SK-N-SH (cell line): ENCODE data around the gene GRIA1. TPM values are rescaled to one million over a fixed set of nuclear protein-coding genes. Genes with fewer than 3 reads are reported as not detected.
A peak's percentile ranks its signal among the peaks of the same experiment; 100 is the strongest.

ENCODE experiments used
- CTCF ChIA-PET: fragments of 300-600, 350-600 bp; formaldehyde crosslinking; extraction: SDS; loops from one replicate; lab custom pipeline; 2021; lab: Yijun Ruan, JAX
- POLR2A ChIA-PET: fragments of 350-600 bp; sonication (Branson Sonifier 250); formaldehyde crosslinking; extraction: SDS; loops from one replicate; lab custom pipeline; 2020; ENCODE audit warnings: antibody characterized with exemption, inconsistent platforms; lab: Yijun Ruan, JAX
- DNase-seq: peaks from one replicate; pipeline ENCODE4 v3.0.0; 2012
- H2AFZ ChIP-seq: fragments of 200-600 bp; sonication (generic); 2 replicates; pipeline ENCODE4 v1.8.1; 2016; ENCODE audit warnings: antibody characterized with exemption, mild to moderate bottlenecking, low read depth
- H3F3A ChIP-seq: fragments of 200-600 bp; sonication (generic); replicated peaks from 2 replicates; pipeline ENCODE3; 2016; ENCODE audit warnings: antibody characterized with exemption, mild to moderate bottlenecking; ENCODE audit not compliant: insufficient read depth
- H3K27ac ChIP-seq, 2 experiments: fragments of 200-500 bp in 1 of 2; fragments of 200-600 bp in 1 of 2; sonication (Bioruptor generic) in 1 of 2; sonication (generic), shearing (Covaris generic) in 1 of 2; 2 replicates each; pipeline versions ENCODE4 v1.5.1 to v1.6.1; 2014 to 2016; ENCODE audit warnings: low read depth in 2 of 2, inconsistent platforms in 1 of 2, low read length in 1 of 2, mild to moderate bottlenecking in 1 of 2, mixed read lengths in 1 of 2
- H3K27me3 ChIP-seq: fragments of 200-600 bp; sonication (generic), shearing (Covaris generic); 2 replicates; pipeline ENCODE4 v1.6.1; 2016; ENCODE audit warnings: mixed run types; ENCODE audit not compliant: insufficient read depth
- H3K36me3 ChIP-seq, 2 experiments: fragments of 200-500 bp in 1 of 2; fragments of 200-600 bp in 1 of 2; sonication (Bioruptor generic) in 1 of 2; sonication (generic) in 1 of 2; replicated peaks in 1 of 2; 2 replicates each; pipeline versions ENCODE3 to v1.5.1; 2014 to 2016; ENCODE audit warnings: low read length in 1 of 2, mild to moderate bottlenecking in 1 of 2; ENCODE audit not compliant: insufficient read depth in 2 of 2, control insufficient read depth in 1 of 2
- H3K4me1 ChIP-seq, 2 experiments: fragments of 200-500 bp in 1 of 2; fragments of 200-600 bp in 1 of 2; sonication (Bioruptor generic) in 1 of 2; sonication (generic), shearing (Covaris generic) in 1 of 2; 2 replicates each; pipeline versions ENCODE4 v1.5.1 to v1.6.1; 2014 to 2016; ENCODE audit warnings: low read depth in 1 of 2, low read length in 1 of 2, mixed run types in 1 of 2; ENCODE audit not compliant: insufficient read depth in 2 of 2, control insufficient read depth in 1 of 2
- H3K4me2 ChIP-seq: fragments of 200-600 bp; sonication (generic), shearing (Covaris generic); 2 replicates; pipeline ENCODE4 v1.6.1; 2017; ENCODE audit warnings: mixed run types
- H3K4me3 ChIP-seq, 2 experiments: fragments of 200-500 bp in 1 of 2; fragments of 200-600 bp in 1 of 2; sonication (Bioruptor generic) in 1 of 2; sonication (generic), shearing (Covaris generic) in 1 of 2; 2 replicates each; pipeline versions ENCODE4 v1.5.1 to v1.8.1; 2014 to 2016; ENCODE audit warnings: low read depth in 2 of 2, inconsistent platforms in 1 of 2, low read length in 1 of 2, mild to moderate bottlenecking in 1 of 2, mixed read lengths in 1 of 2, moderate library complexity in 1 of 2
- H3K79me2 ChIP-seq: fragments of 200-600 bp; sonication (generic); 2 replicates; pipeline ENCODE4 v1.8.1; 2017; ENCODE audit warnings: mild to moderate bottlenecking; ENCODE audit not compliant: insufficient read depth
- H3K9ac ChIP-seq: fragments of 200-600 bp; sonication (generic); 2 replicates; pipeline ENCODE4 v1.6.1; 2017; ENCODE audit warnings: mixed run types
- H3K9me2 ChIP-seq: fragments of 200-600 bp; sonication (generic); 2 replicates; pipeline ENCODE4 v1.6.1; 2017; ENCODE audit warnings: mixed run types
- H3K9me3 ChIP-seq: fragments of 200-600 bp; sonication (generic); 2 replicates; pipeline ENCODE4 v1.6.1; 2017; ENCODE audit warnings: mixed run types, mild to moderate bottlenecking, moderate library complexity
- H4K20me1 ChIP-seq: fragments of 200-600 bp; sonication (generic); 2 replicates; pipeline ENCODE4 v1.6.1; 2017; ENCODE audit warnings: mild to moderate bottlenecking, mixed run types; ENCODE audit not compliant: insufficient read depth
- CTCF ChIP-seq: fragments of 200-600 bp; sonication (generic); IDR thresholded peaks from 2 replicates; pipeline ENCODE4 v1.6.1; 2017; ENCODE audit warnings: antibody characterized with exemption, mild to moderate bottlenecking, moderate library complexity
- EP300 ChIP-seq, 2 experiments: IDR thresholded peaks; 2 replicates each; pipeline versions ENCODE4 v1.4.0 to v1.6.1; 2012; ENCODE audit warnings: borderline replicate concordance in 1 of 2, low read depth in 1 of 2, low read length in 1 of 2
- FOXJ3 ChIP-seq: sonication (generic); formaldehyde crosslinking; IDR thresholded peaks from 2 replicates; pipeline ENCODE4 v1.5.1; 2020; ENCODE audit warnings: mild to moderate bottlenecking, missing genetic modification reagents
- GATA2 ChIP-seq: sonication (generic); formaldehyde crosslinking; IDR thresholded peaks from 2 replicates; pipeline ENCODE4 v1.5.0; 2020; ENCODE audit warnings: mild to moderate bottlenecking, missing genetic modification reagents
- NFIC ChIP-seq: IDR thresholded peaks from 2 replicates; pipeline ENCODE4 v1.4.0; 2012; ENCODE audit warnings: borderline replicate concordance
- RCOR1 ChIP-seq: fragments of 150-350 bp; IDR thresholded peaks from 2 replicates; pipeline ENCODE4 v1.6.1; 2017; ENCODE audit warnings: antibody characterized with exemption, low read length
- REST ChIP-seq: IDR thresholded peaks from 2 replicates; pipeline ENCODE4 v1.6.1; 2012; ENCODE audit warnings: mild to moderate bottlenecking, low read depth, low read length, moderate library complexity
- WGBS: methylation state at CpG from one replicate; pipeline ENCODE4 v1.1.6; 2017; ENCODE audit warnings: low lambda C conversion rate; 5-methylcytosine and 5-hydroxymethylcytosine counted together
- polyA plus RNA-seq, 3 experiments: library from polyadenylated mRNA; depleted of rRNA; stranded (reverse); fragments of >200 nt; gene quantifications; 2 replicates each; pipeline ENCODE4 v1.2.3, GENCODE V29; 2012
- TF ChIP-seq, protein P1 (sequence below): IDR thresholded peaks from 2 replicates; pipeline ENCODE4 v1.4.0; 2012; ENCODE audit warnings: low read depth, borderline replicate concordance

The GRIA1 gene
- polyA plus RNA-seq, 1 of the 3 experiments (the other 2 are of a cell fraction), result 0.35 TPM

- no peak for TF ChIP-seq REST
- no peak for TF ChIP-seq NFIC
- TF ChIP-seq EP300 (IDR thresholded peaks at IDR 0.05; ENCODE audit: borderline replicate concordance in 1 of 2, low read depth in 1 of 2, low read length in 1 of 2), result no peak
- TF ChIP-seq CTCF, result no peak
Measured at GRCh38 chr5:153779836-153780235, 289.4 kb downstream of the GRIA1 start (continued).

- H3K9me3 ChIP-seq, result no peaks in the 10 kb centered on the region
- TF ChIP-seq, protein P1, sequence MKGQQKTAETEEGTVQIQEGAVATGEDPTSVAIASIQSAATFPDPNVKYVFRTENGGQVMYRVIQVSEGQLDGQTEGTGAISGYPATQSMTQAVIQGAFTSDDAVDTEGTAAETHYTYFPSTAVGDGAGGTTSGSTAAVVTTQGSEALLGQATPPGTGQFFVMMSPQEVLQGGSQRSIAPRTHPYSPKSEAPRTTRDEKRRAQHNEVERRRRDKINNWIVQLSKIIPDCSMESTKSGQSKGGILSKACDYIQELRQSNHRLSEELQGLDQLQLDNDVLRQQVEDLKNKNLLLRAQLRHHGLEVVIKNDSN, result no peak
- peak in 1 of 2 experiments; percentile 38; a peak in 1 of 4 replicates for TF ChIP-seq EP300 (IDR thresholded peaks at IDR 0.05; ENCODE audit: borderline replicate concordance in 1 of 2, low read depth in 1 of 2, low read length in 1 of 2)
- 0 out of 2 replicates have a peak, but pooled peaks have one; percentile 19 for TF ChIP-seq FOXJ3 (CRISPR knock-in tag)
- peak; percentile 80 for TF ChIP-seq GATA2 (CRISPR knock-in tag)
- TF ChIP-seq RCOR1, result 0 out of 2 replicates have a peak, but pooled peaks have one; percentile 28
- H3K9ac ChIP-seq, result no peak overlapping the region
- H3K4me2 ChIP-seq, result no peak overlapping the region
- no peaks in the 10 kb centered on the region for H3F3A ChIP-seq
- H2AFZ ChIP-seq, result no peak overlapping the region
- ChIA-PET POLR2A (no interaction called here), CTCF (interaction anchor here (1.3 kb wide), 1 partner anchor 8 kb away, joined by 5 read pairs; no protein-coding TSS in a partner anchor)
- H3K27me3 ChIP-seq, result no peaks in the 10 kb centered on the region
- 44% methylated on average over 3 of the region's 4 CpGs for WGBS
- no peaks in the 10 kb centered on the region for H3K36me3 ChIP-seq
- H3K27ac ChIP-seq, result peak overlapping the region in 1 of 2 experiments; percentile 78; a peak in 2 of 4 replicates
- H3K9me2 ChIP-seq, result no peaks in the 10 kb centered on the region
- no peaks in the 10 kb centered on the region for H3K79me2 ChIP-seq
- no peaks in the 10 kb centered on the region for H4K20me1 ChIP-seq
- H3K4me1 ChIP-seq, result peaks cover 0 to 40% of the 10 kb centered on the region in 2 experiments; a peak in 2 of 4 replicates
- no peak for DNase-seq
- H3K4me3 ChIP-seq, result no peak overlapping the region
Measured at GRCh38 chr5:153780876-153781705, 290.6 kb downstream of the GRIA1 start.
